Measurements from ENCODE around the gene SERPINB8. TPM values are rescaled to one million over a fixed set of nuclear protein-coding genes. Genes with fewer than 3 reads are reported as not detected.

Gene SERPINB8
- total and polyA plus RNA-seq, 7 donors: 0.84 to 31.3 (median 4.1) TPM

DNA sequence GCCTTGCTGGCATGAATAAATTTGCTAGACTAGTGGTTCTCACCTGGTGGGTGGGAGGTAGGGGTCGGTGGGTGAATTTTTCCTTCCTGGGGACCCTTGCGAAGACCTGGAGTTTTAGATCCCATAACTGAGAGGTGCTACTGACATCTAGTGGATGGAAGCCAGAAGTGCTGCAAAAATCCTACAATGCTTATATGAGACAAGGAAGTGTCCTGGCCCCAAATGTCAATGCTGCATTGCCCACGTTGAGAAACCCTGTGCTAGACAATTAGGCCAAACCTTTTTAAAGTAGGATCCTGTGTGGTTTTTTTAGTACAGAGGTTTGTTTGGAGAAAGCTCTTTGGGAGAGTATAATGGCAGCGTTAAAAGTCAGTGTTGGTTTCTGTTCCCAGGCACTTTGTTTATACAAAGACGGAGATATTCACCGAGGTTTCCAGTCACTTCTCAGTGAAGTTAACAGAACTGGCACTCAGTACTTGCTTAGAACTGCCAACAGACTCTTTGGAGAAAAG lies 9.6 kb downstream of the SERPINB8 start:
- H3K27me3 ChIP-seq (ENCODE audit: insufficient read depth in 3 of 3, low read length in 2 of 3): no peaks in the 10 kb centered on the region
- no peak overlapping the region for H3K27ac ChIP-seq
- H3K9me3 ChIP-seq: no peaks in the 10 kb centered on the region
- peak in 3 of 4 donors; percentile 68 to 90 (median 76) for ATAC-seq
- H3K4me3 ChIP-seq: peak overlapping the region; percentile 23
- intact Hi-C loops (cut with DNase I): no loop called here
- DNase-seq: no peak
- H3K36me3 ChIP-seq (ENCODE audit: insufficient read depth in 1 of 2, low read depth in 1 of 2): peaks cover 9 to 22% of the 10 kb centered on the region in 2 donors
- no peaks in the 10 kb centered on the region for H3K4me1 ChIP-seq
- TF ChIP-seq, protein P1, sequence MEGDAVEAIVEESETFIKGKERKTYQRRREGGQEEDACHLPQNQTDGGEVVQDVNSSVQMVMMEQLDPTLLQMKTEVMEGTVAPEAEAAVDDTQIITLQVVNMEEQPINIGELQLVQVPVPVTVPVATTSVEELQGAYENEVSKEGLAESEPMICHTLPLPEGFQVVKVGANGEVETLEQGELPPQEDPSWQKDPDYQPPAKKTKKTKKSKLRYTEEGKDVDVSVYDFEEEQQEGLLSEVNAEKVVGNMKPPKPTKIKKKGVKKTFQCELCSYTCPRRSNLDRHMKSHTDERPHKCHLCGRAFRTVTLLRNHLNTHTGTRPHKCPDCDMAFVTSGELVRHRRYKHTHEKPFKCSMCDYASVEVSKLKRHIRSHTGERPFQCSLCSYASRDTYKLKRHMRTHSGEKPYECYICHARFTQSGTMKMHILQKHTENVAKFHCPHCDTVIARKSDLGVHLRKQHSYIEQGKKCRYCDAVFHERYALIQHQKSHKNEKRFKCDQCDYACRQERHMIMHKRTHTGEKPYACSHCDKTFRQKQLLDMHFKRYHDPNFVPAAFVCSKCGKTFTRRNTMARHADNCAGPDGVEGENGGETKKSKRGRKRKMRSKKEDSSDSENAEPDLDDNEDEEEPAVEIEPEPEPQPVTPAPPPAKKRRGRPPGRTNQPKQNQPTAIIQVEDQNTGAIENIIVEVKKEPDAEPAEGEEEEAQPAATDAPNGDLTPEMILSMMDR (IDR thresholded peaks at IDR 0.05): peak; percentile 71
- WGBS, 3 donors: 13 to 27% (median 17%) methylated on average over 6 of the region's 6 CpGs

DNA sequence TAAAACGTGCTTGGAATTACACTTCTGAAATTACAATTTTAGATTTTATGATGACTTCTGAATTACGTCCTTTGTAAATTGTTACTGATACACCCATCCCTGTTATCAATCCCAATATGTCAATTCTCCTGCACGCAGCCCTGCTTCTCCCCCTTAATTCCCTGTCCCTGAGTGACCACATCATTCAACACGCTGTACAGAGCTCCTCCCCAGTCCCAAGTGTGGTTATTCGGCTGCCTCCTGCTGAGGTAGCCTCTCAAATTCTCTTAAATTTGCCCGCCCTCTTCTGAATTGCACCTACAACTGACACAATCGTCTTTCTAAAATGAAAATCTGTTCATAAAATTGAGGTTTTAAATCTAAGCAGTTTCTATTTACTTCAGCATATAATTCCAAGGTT lies 10.1 kb downstream of the SERPINB8 start:
- TF ChIP-seq, protein P1 (IDR thresholded peaks at IDR 0.05): no peak
- ATAC-seq (no peak), DNase-seq (no peak)
- Histone ChIP-seq H3K36me3 (ENCODE audit: insufficient read depth in 1 of 2, low read depth in 1 of 2) (peaks cover 9 to 25% of the 10 kb centered on the region in 2 donors), H3K4me1 (no peaks in the 10 kb centered on the region), H3K4me3 (peak overlapping the region; percentile 23), H3K27ac (no peak overlapping the region), H3K27me3 (ENCODE audit: insufficient read depth in 3 of 3, low read length in 2 of 3) (no peaks in the 10 kb centered on the region), H3K9me3 (no peaks in the 10 kb centered on the region)
- WGBS, 3 donors: 53 to 75% (median 62%) methylated on average over 7 of the region's 7 CpGs
- intact Hi-C loops (cut with DNase I): loop anchor here in 1 of 2 donors (10.0 kb wide), 1 partner anchor 155 kb away; no protein-coding TSS in a partner anchor

DNA sequence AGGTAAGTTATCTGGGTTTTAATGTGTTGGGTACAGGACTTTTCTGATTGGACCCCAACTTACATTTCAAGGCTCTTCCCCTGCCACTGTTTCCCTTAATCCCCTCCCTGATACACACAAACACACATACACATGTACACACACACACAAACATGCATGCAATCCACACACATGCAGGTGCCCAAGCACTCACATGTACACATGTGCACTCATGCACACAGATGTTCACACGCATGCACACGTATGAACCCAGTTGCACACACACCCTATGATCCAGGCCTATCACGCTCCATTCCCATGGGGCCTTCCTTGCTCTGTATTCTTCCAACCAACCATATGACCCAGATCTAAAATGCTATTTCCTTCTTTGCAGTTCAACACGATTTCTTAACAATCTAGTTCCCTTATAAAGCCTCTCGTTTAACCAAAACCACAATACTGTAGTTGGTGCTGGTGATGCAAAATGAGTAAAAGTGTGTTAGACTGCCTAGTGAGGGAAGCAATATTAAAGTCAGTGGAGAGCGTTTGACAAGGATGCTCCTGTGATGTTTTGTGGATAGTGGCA lies 11.1 kb downstream of the SERPINB8 start:
- TF ChIP-seq, protein P1 (IDR thresholded peaks at IDR 0.05): no peak
- H3K27ac ChIP-seq: no peak overlapping the region
- intact Hi-C loops (cut with DNase I): loop anchor here in 1 of 2 donors (10.0 kb wide), 1 partner anchor 156 kb away; no protein-coding TSS in a partner anchor
- DNase-seq: no peak
- no peaks in the 10 kb centered on the region for H3K4me1 ChIP-seq
- H3K27me3 ChIP-seq (ENCODE audit: insufficient read depth in 3 of 3, low read length in 2 of 3): no peaks in the 10 kb centered on the region
- 86 to 89% (median 86%) methylated on average over 6 of the region's 6 CpGs for WGBS, 3 donors
- peaks cover 9 to 34% of the 10 kb centered on the region in 2 donors for H3K36me3 ChIP-seq (ENCODE audit: insufficient read depth in 1 of 2, low read depth in 1 of 2)
- ATAC-seq: no peak
- H3K9me3 ChIP-seq: no peaks in the 10 kb centered on the region
- no peak overlapping the region for H3K4me3 ChIP-seq

DNA sequence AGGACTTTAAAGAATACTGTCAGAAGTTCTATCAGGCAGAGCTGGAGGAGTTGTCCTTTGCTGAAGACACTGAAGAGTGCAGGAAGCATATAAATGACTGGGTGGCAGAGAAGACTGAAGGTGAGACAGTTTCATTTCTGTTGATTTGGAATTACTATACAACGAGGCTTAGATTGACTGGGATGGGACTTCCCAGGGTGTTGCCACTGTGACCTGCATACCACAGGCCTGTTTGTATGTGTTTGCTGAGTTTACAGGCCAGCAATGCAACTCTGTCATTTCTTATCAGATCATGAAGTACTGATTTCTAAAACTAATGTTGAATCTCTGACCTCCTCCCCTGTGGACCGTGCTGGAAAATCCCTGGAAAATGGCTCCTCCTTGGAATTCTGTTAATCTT lies 11.8 kb downstream of the SERPINB8 start:
- Histone ChIP-seq H3K4me3 (no peak overlapping the region), H3K27ac (no peak overlapping the region), H3K4me1 (no peaks in the 10 kb centered on the region), H3K9me3 (no peaks in the 10 kb centered on the region), H3K27me3 (ENCODE audit: insufficient read depth in 3 of 3, low read length in 2 of 3) (no peaks in the 10 kb centered on the region), H3K36me3 (ENCODE audit: insufficient read depth in 1 of 2, low read depth in 1 of 2) (peaks cover 9 to 38% of the 10 kb centered on the region in 2 donors)
- DNase-seq (no peak), ATAC-seq (no peak)
- WGBS, 3 donors: 67 to 78% (median 76%) methylated on average over 2 of the region's 2 CpGs
- intact Hi-C loops (cut with DNase I): loop anchor here in 1 of 2 donors (10.0 kb wide), 1 partner anchor 157 kb away; no protein-coding TSS in a partner anchor
- TF ChIP-seq, protein P1 (IDR thresholded peaks at IDR 0.05): no peak

Data from psoas muscle (tissue), 8 donors.